ENCODE data around the gene FEN1. TPM values are rescaled to one million over a fixed set of nuclear protein-coding genes. Genes with fewer than 3 reads are reported as not detected.

FEN1 gene
- total and polyA plus RNA-seq, 2 of the 8 experiments (the other 6 are each of a cell fraction or from before 2014, with no cell fraction given): 52.6 to 86.1 TPM

GRCh38 chr11:61816736-61817455 is 24.2 kb downstream of the FEN1 start, which contains the start of gene FADS1 (continued):
- TF ChIP-seq CTCF (IDR thresholded peaks at IDR 0.05; ENCODE audit: control extremely low read depth in 1 of 3, insufficient read depth in 1 of 3, low read depth in 1 of 3, low read length in 3 of 3) (peak; percentile 51 to 62 (median 57)), POLR2A (IDR thresholded peaks at IDR 0.05; ENCODE audit: control extremely low read depth in 1 of 2, low read depth in 2 of 2, low read length in 2 of 2) (peak in 1 of 2 experiments; percentile 17; a peak in 2 of 3 replicates), BRCA1 (IDR thresholded peaks at IDR 0.05; ENCODE audit: low read depth, low read length) (no peak), ASH2L (IDR thresholded peaks at IDR 0.05; ENCODE audit: low read length) (peak; percentile 57), RNF2 (IDR thresholded peaks at IDR 0.05; ENCODE audit: borderline replicate concordance, low read depth, low read length, missing control alignments, poor library complexity, severe bottlenecking) (no peak), MAFK (IDR thresholded peaks at IDR 0.05; ENCODE audit: low read depth, low read length) (no peak), TBP (IDR thresholded peaks at IDR 0.05; ENCODE audit: low read depth, low read length) (peak; percentile 49; the same call in 1 of the 2 replicates), TCF12 (IDR thresholded peaks at IDR 0.05; ENCODE audit: low read depth, low read length) (no peak; the same call in 1 of the 2 replicates), BCL11A (IDR thresholded peaks at IDR 0.05; ENCODE audit: low read depth in 2 of 2, low read length in 2 of 2) (no peak), GABPA (IDR thresholded peaks at IDR 0.05; ENCODE audit: borderline replicate concordance, insufficient read depth, low read length) (no peak), USF2 (IDR thresholded peaks at IDR 0.05; ENCODE audit: low read length) (no peak), ZNF274 (IDR thresholded peaks at IDR 0.05; ENCODE audit: borderline replicate concordance, extremely low read depth, low read length) (no peak), TAF7 (optimal IDR thresholded peaks at IDR 0.05; ENCODE audit: borderline replicate concordance, low read depth, low read length) (peak; percentile 18), SIN3A (conservative IDR thresholded peaks at IDR 0.05 in 1 of 2, IDR thresholded peaks at IDR 0.05 in 1 of 2; ENCODE audit: low read depth in 1 of 2, low read length in 2 of 2) (no peak; a peak in 1 of 4 replicates), CEBPB (IDR thresholded peaks at IDR 0.05; ENCODE audit: low read depth, low read length) (peak; percentile 88), ATF2 (IDR thresholded peaks at IDR 0.05; ENCODE audit: low read length) (no peak), POU5F1 (IDR thresholded peaks at IDR 0.05; ENCODE audit: low read depth, low read length) (no peak), NANOG (IDR thresholded peaks at IDR 0.05; ENCODE audit: insufficient read depth, low read depth, low read length, poor library complexity, severe bottlenecking) (no peak)
